LNCaP clone FGC (cell line): ENCODE measurements around the gene ETFRF1.

Source experiments
- DNase-seq: peaks from one replicate; pipeline ENCODE4 v3.0.0-alpha.2; 2011; ENCODE audit warnings: low read depth
- H3K4me3 ChIP-seq: 2 replicates; pipeline ENCODE4 v1.5.1; 2011; ENCODE audit warnings: mild to moderate bottlenecking, low read depth, low read length, control low read depth
- TF ChIP-seq, protein P1 (sequence below): IDR thresholded peaks from 2 replicates; pipeline ENCODE4 v1.5.1; 2012; ENCODE audit warnings: mild to moderate bottlenecking; ENCODE audit not compliant: control insufficient read depth, insufficient read depth; ENCODE audit errors: extremely low read depth

Gene ETFRF1

DNA sequence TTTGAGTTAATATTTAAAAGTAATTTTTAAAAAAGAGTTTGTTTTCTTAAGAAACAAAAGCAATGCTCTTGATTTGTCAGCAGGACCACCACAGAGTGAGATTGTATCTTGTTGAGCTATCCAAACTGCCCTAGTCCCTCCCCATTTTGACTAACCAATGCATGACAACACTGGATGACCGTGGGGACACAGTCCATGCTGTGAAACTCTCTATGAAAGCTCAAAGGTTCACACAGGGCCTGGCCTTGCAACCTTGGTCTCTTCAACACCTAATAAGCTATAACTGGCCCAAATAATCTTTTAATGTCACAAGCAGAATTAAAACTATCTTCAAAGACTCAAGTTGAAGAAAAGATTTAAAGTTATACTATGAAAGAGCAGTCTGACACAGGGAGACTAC, 13.5 kb downstream of the ETFRF1 start:
- TF ChIP-seq, protein P1, sequence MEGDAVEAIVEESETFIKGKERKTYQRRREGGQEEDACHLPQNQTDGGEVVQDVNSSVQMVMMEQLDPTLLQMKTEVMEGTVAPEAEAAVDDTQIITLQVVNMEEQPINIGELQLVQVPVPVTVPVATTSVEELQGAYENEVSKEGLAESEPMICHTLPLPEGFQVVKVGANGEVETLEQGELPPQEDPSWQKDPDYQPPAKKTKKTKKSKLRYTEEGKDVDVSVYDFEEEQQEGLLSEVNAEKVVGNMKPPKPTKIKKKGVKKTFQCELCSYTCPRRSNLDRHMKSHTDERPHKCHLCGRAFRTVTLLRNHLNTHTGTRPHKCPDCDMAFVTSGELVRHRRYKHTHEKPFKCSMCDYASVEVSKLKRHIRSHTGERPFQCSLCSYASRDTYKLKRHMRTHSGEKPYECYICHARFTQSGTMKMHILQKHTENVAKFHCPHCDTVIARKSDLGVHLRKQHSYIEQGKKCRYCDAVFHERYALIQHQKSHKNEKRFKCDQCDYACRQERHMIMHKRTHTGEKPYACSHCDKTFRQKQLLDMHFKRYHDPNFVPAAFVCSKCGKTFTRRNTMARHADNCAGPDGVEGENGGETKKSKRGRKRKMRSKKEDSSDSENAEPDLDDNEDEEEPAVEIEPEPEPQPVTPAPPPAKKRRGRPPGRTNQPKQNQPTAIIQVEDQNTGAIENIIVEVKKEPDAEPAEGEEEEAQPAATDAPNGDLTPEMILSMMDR: no peak
- no peak overlapping the region for H3K4me3 ChIP-seq
- DNase-seq: no peak

DNA sequence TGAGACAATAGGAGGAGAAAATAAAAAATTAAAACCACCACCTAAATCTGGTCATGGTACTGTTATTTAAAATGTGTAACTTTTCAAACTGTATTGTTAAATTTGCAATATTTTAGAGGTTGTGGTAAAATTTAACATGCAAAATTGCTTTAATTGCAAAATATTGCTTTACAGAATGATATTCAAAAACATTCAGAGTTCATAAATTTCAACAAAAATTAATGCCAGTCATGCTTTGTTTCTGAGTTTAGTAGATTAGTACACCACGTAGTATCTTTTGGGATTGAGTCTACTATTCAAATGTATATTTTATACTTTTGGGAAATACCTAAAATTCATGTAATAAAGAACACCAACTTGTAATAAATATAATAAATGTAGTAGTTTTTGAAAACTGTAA, 18.3 kb downstream of the ETFRF1 start:
- TF ChIP-seq, protein P1: no peak
- H3K4me3 ChIP-seq: no peak overlapping the region
- DNase-seq: no peak

DNA sequence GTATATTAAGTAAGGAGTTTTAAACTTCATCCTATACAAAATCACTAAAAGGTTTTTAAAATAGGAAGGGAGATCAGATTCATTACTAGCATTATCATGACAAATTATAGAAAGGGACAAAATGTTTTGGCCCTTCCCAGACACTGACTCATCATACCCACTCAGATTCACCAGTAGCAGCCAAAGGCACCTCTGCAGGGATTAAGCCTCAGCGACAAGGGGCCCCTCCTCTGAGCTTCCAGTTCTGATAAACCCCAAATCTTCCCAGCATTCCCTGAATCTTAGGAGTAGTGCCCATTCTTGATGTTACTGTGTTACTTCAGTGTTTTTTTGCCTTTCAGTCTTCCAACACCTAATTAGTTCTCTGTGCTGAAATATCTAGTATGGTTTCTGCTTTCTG, 41.2 kb downstream of the ETFRF1 start:
- TF ChIP-seq, protein P1: no peak
- H3K4me3 ChIP-seq: no peak overlapping the region
- DNase-seq: no peak

DNA sequence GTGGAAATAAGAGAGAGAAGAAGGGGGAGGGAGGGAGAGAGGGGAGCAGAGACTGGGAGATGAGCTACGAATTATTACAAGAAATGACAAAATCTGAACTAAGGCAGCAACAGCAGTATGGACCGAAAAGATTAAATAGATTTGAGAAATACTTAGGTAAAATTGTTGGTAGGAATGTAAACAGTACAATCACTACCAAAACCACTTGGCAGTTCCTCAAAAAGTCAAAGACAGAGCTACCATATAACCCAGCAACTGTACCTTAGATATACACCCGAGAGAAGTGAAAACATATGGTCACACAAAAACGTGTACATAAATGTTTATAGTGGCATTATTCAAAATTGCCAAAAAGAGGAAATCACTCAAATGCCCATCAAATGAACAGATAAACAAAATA, 41.6 kb downstream of the ETFRF1 start:
- H3K4me3 ChIP-seq: no peak overlapping the region
- TF ChIP-seq, protein P1: no peak
- DNase-seq: no peak

DNA sequence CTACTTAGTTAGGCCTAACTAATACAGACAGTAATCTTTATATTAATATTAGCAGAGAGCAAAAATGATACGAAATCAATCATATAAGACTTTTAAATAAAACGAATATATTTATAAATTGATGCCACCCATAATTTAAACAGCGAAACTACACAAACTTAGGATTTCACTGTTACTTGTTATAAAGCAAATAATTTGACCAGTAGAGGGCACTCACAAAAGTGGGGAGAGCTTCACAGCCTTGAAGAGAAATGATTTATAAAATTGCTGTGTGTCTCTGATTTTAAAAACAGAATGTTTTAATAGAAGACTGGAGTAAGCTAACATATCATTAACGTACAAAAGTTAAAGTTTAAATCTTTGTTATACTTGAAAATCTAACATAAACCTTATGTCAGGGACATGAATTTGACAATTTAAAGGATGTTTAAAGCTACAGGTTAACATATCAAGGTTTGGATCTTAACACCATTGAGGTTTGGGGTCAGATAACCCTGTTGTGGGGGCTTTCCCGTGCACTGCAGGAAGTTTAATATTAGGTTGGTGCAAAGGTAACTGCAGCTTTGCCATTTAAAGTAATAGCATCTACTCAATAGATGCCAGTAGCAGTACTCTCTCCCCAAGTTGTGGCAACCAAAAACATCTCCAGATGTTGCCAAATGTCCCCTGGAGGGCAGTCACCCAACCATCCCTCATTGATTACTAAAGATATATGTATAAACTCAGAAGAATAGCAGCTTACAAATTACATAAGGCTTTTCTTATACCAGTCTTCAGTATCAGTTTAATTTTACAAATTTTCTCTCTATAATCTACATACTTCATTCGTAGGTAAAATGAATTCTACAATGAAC, 46.4 kb downstream of the ETFRF1 start:
- no peak for DNase-seq
- TF ChIP-seq, protein P1: peak; percentile 54
- H3K4me3 ChIP-seq: no peak overlapping the region

DNA sequence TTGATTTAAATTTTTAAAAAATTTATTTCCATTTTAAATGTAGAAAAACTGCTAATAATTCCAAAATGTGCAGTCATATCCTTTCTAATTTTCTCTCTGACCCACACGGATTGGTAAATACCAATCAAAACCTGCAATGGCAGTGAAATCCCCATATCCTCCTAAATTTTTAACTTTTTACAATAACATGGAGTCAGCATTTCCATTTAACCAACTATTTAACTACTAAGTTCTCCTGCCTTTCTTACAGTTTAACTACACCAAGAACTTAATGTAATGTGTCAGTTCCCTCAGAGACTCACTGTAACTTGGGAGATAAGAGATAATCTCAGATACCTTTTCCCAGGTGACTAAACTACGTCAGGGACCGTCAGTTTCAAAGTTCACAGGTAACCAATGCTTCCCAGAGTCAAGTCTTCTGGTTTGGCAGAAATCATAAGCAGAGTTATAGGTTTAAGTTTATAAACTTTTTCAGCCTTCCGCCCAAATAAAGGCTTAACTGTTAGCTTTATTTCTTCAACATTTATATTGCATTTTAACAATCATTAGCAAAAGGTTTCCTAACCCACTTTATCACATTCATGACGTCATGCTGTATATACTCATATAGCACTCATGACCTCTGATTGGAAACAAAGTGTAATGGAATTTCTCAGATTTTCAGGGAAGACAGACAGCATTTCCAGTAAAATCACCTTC, 48.1 kb downstream of the ETFRF1 start:
- H3K4me3 ChIP-seq: no peak overlapping the region
- DNase-seq: no peak
- TF ChIP-seq, protein P1: no peak
